BJ (cell line): ENCODE data around the gene RNF43. TPM values are rescaled to one million over a fixed set of nuclear protein-coding genes. Genes with fewer than 3 reads are reported as not detected.

Experiments
- CTCF ChIA-PET: fragments of 350-600 bp; formaldehyde crosslinking; extraction: SDS; loops from one replicate; lab custom pipeline; 2021; ENCODE audit warnings: antibody characterized with exemption, inconsistent platforms; lab: Yijun Ruan, JAX
- POLR2A ChIA-PET: fragments of 300-600 bp; sonication (Branson Sonifier 250); formaldehyde crosslinking; extraction: SDS; loops from one replicate; lab custom pipeline; 2021; ENCODE audit warnings: antibody characterized with exemption; lab: Charles Lee
- DNase-seq: peaks from one replicate; pipeline ENCODE4 v3.0.0-alpha.2; 2011; ENCODE audit warnings: low read depth
- H3K27me3 ChIP-seq: 2 replicates; pipeline ENCODE4 v1.6.0; 2011; ENCODE audit warnings: low read length; ENCODE audit not compliant: control insufficient read depth, insufficient read depth
- H3K36me3 ChIP-seq: 2 replicates; pipeline ENCODE4 v1.5.1; 2011; ENCODE audit warnings: low read length; ENCODE audit not compliant: control insufficient read depth, insufficient read depth
- H3K4me3 ChIP-seq: 2 replicates; pipeline ENCODE4 v1.5.1; 2011; ENCODE audit warnings: low read depth, mild to moderate bottlenecking, control low read depth, low read length
- CTCF ChIP-seq: IDR thresholded peaks from 2 replicates; pipeline ENCODE4 v1.5.1; 2011; ENCODE audit warnings: low read depth, mild to moderate bottlenecking, control low read depth, inconsistent platforms, low read length, moderate library complexity; ENCODE audit not compliant: insufficient read depth
- polyA plus RNA-seq: library from polyadenylated mRNA; depleted of rRNA; stranded (reverse); fragments of >200 nt; gene quantifications from 2 replicates; pipeline ENCODE4 v1.2.3, GENCODE V29; 2011

The RNF43 gene
- polyA plus RNA-seq, 1 experiment = not detected

- no peak overlapping the region for H3K4me3 ChIP-seq
- CTCF ChIA-PET = no interaction called here
- POLR2A ChIA-PET = no interaction called here
- H3K36me3 ChIP-seq = no peaks in the 10 kb centered on the region
- no peak for DNase-seq
- no peak for TF ChIP-seq CTCF
- H3K27me3 ChIP-seq = peaks cover 10% of the 10 kb centered on the region
Observed at GRCh38 chr17:58396173-58396572, 21.2 kb downstream of the RNF43 start.

- H3K36me3 ChIP-seq = no peaks in the 10 kb centered on the region
- no peak for TF ChIP-seq CTCF
- no peak for DNase-seq
- no peak overlapping the region for H3K4me3 ChIP-seq
- peaks cover 11% of the 10 kb centered on the region for H3K27me3 ChIP-seq
- ChIA-PET CTCF (no interaction called here), POLR2A (no interaction called here)
Observed at GRCh38 chr17:58394534-58395223, 22.7 kb downstream of the RNF43 start.

GRCh38 chr17:58391302-58391984 is 25.9 kb downstream of the RNF43 start:
- POLR2A ChIA-PET = no interaction called here

GRCh38 chr17:58390884-58391283 is 26.4 kb downstream of the RNF43 start:
- ChIA-PET POLR2A (no interaction called here), CTCF (interaction anchor here (0.6 to 2.2 kb wide), 2 partner anchors 74 to 259 kb away, joined by 3 to 7 read pairs; no protein-coding TSS in a partner anchor)
- peaks cover 11% of the 10 kb centered on the region for H3K27me3 ChIP-seq

More at GRCh38 chr17:58391302-58391984, 25.9 kb downstream of the RNF43 start:
- CTCF ChIA-PET = interaction anchor here (0.6 kb wide), 1 partner anchor 259 kb away, joined by 3 read pairs; no protein-coding TSS in a partner anchor
- TF ChIP-seq CTCF = no peak
- peaks cover 10% of the 10 kb centered on the region for H3K27me3 ChIP-seq
- H3K4me3 ChIP-seq = no peak overlapping the region
- H3K36me3 ChIP-seq = no peaks in the 10 kb centered on the region
- DNase-seq = no peak

More at GRCh38 chr17:58390884-58391283, 26.4 kb downstream of the RNF43 start:
- Histone ChIP-seq H3K4me3 (no peak overlapping the region), H3K36me3 (no peaks in the 10 kb centered on the region)
- DNase-seq = no peak
- no peak for TF ChIP-seq CTCF
